ENCODE data around the gene RDH5.
A peak's percentile ranks its signal among the peaks of the same experiment; 100 is the strongest.

RDH5 gene, protein sequence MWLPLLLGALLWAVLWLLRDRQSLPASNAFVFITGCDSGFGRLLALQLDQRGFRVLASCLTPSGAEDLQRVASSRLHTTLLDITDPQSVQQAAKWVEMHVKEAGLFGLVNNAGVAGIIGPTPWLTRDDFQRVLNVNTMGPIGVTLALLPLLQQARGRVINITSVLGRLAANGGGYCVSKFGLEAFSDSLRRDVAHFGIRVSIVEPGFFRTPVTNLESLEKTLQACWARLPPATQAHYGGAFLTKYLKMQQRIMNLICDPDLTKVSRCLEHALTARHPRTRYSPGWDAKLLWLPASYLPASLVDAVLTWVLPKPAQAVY

DNA sequence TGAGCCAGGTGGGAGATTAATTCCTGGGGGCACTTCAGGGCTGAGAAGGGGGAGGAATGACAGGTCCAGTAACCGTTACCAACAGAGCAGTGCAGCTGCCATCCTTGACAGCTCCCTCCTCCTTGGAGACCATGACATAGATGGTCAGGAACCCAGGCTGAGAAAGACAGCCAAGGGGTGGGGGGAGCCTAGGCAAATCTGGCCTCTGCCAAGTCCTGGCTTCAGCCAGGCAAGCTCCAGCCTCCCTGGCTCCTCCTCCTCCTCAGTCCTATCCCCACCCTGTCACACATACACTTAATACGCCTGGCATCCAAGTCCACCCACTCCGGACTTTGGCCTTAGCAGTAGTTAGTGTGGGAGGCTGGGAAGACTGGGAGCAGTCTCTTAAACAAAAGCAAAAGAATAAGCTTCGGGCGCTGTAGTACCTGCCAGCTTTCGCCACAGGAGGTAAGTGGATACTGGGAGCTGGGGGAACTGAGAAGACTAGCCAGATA is at the start of gene RDH5:
RDH5 (plus strand) TSS at position 323 of the 494 bp plus-strand sequence. CDS start 792 bp downstream, outside the sequence.
- DNase-seq, result peak in 2 of 10 donors; percentile 58 to 75
- intact Hi-C loops (cut with DNase I), result loop anchor here (5.0 kb wide), 1 partner anchor 58 kb away; no protein-coding TSS in a partner anchor

DNA sequence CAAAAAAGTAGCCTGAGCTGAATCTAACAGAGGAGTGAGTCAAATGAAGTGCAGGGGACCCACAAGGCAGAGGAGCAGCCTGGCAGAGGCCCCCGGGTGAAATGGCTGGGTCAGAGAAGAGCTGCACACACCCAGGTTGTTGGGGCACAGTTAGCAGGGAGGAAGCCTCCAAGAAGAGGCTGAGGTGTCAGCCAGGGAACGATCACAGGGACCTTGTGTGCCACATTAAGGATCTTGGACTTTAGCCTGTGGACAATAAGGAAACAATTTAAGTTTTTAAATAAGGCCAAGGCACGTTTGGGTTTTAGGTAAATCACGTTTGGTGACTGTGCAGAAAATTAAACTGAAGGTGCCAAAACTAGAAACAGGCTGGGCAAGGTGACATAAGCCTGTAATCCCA is 48.4 kb upstream of the RDH5 start:
- intact Hi-C loops (cut with DNase I), result no loop called here

DNA sequence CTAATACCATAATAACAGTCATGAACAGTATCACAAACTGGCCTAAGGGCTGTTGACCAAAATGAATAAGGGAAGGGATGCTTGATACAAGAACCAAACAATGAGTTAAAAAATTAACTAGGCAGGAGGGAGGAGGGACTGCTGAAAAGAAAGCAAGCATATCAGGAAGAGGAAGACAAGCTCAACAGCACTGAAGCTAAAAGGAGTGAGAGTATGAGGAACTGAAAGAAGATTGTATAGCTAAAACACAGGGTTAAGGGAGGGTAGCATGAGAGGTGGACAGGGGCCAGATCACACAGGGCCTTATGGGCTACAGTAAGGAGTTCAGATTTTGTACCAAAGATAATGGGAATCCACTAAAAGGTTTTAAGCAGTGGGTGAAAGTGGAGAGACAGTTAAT is 46.6 kb upstream of the RDH5 start:
- intact Hi-C loops (cut with DNase I), result no loop called here
- no peak for DNase-seq

More for the DNA sequence above, 48.4 kb upstream of the RDH5 start:
- no peak for DNase-seq

DNA sequence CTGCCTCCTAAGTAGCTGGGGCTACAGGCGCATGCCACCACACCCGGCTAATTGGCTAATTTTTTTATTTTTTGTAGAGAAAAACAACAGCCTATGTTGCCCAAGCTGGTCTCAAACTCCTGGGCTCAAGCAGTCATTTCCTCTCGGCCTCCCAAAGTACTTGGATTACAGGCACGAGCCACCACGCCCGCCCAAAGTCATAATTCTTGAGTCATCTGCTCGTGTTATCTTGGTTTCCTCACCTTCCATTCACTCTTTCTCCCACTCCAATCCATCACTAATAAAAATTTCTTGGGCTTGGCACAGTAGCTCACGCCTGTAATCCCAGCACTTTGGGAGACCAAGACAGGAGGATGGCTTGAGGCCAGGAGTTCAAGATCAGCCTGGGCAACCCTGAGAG is 44.5 kb upstream of the RDH5 start:
- no peak for DNase-seq
- intact Hi-C loops (cut with DNase I), result no loop called here

DNA sequence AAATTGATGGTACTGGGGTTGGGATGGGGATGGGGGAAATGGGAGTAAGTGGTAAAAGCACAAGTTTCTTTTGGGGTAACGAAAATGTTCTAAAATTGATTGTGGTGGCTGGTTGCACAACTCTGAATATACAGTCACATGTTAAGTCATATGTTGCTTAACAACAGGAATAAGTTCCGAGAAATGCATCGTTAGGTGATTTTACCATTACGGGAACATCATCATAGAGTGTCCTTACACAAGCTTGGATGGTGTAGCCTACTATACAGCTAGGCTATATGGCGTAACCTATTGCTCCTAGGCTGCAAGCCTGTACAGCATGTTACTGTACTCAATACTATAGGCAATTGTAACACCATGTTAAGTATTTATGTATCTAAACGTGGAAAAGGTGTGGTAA is 43.5 kb upstream of the RDH5 start:
- intact Hi-C loops (cut with DNase I), result no loop called here
- DNase-seq, result no peak

DNA sequence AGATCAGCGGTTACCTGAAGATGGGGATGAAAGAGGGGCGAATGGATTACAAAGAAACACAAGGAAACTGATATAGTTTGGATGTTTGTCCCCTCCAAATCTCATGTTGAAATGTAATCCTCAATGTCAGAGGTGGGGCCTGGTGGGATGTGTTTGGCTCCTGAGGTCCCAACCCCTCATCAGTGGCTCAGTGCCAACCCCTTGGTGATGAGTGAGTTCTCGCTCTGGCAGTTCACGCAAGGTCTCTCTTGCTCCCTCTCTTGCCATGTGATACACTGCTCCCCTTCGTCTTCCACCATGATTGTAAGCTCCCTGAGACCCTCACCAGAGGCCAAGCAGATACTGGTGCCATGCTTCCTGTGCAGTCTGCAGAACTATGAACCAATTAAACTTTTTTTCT is 40.5 kb upstream of the RDH5 start:
- intact Hi-C loops (cut with DNase I), result no loop called here
- no peak for DNase-seq

DNA sequence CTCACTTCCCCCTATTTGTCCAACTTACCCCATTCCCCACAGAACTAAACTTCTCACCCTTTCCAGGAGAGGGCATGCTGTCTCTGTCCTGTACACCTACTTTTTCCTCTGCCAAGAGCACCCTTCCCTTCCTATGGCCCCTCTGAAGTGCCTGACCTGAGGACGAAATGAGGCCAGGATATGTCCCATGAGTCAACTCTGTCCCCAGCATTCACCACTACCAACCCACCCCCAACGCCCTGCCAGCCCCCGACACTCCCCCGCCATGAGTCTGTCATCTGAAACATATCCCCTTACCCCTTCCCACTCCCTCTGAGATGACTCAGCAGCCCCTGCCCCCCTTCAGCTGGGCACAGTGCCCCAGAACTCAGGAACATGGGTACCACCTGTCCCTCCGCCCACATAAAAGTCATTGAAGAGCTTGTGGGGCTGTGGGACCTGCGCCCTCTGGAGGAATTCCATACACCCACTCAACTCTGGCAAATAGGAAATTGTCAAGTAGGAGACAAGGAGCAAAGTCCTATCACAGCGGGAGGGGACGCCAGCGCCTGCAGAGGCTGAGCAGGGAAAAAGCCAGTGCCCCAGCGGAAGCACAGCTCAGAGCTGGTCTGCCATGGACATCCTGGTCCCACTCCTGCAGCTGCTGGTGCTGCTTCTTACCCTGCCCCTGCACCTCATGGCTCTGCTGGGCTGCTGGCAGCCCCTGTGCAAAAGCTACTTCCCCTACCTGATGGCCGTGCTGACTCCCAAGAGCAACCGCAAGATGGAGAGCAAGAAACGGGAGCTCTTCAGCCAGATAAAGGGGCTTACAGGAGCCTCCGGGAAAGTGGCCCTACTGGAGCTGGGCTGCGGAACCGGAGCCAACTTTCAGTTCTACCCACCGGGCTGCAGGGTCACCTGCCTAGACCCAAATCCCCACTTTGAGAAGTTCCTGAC is 38.8 kb upstream of the RDH5 start:
- peak in 3 of 10 donors; percentile 26 to 87 (median 77) for DNase-seq
- intact Hi-C loops (cut with DNase I), result no loop called here

DNA sequence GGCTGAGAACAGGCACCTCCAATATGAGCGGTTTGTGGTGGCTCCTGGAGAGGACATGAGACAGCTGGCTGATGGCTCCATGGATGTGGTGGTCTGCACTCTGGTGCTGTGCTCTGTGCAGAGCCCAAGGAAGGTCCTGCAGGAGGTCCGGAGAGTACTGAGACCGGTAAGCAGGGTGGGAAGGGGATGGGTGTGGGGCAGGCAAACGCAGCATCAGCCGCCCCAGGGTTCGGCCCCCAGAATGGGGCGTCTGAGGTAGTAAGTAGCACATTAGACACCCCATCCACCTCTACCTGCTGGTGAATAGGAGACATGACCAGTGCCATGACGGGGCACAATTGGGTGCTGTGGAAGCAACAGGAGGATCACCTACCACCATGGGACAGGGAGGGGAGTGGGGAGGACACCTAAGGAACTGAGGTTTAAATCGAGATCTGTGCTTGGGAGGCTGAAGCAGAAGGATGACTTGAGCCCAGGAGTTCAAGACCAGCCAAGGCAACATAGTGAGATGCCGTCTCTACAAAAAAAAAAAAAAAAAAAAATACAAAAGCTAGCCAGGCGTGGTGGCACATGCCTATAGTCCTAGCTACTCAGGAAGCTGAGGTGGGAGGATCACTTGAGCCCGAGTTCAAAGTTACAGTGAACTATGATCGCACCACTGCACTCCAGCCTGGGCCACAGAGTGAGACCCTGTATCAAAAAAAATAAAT is 38.0 kb upstream of the RDH5 start:
- peak in 1 of 10 donors; percentile 75 for DNase-seq
- intact Hi-C loops (cut with DNase I), result no loop called here

DNA sequence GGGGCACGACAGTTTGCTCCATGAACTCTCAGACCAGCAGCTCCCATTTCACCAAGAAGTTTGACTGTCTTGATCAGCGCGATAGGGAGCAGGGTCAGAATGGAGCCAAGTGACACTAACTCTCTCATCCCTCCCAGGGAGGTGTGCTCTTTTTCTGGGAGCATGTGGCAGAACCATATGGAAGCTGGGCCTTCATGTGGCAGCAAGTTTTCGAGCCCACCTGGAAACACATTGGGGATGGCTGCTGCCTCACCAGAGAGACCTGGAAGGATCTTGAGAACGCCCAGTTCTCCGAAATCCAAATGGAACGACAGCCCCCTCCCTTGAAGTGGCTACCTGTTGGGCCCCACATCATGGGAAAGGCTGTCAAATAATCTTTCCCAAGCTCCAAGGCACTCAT is 36.5 kb upstream of the RDH5 start:
- intact Hi-C loops (cut with DNase I), result no loop called here
- DNase-seq, result peak in 1 of 10 donors; percentile 53

DNA sequence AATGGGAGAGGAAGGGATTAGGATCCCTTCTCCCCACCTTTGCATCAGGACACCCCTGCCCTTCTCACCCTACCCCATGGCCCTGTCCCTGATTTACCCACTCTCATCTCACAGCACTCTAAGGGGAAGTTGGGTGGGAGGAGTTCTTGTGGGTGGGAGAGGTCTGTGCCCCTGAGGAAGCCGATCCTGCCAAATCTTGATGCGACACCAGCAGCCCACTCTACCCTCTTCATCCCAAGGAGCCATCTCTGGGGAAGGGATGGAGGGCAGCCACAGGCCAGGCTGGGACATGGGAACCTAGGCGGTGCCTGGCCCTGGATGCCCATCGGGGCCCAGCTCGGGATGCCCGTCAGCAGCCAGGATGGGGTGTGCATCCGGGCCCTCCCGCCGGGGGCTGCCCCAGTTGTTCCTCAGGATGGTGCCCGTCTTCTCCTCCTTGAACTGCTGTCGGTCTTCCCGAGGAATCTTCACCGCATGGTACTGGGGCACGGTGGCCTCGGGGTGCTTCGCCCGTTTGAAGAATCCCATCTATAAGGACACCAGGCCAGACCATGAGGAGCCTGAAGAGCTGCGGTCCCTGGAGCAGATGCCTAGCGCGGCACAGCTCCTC is 35.3 kb upstream of the RDH5 start:
- DNase-seq, result peak in 1 of 10 donors; percentile 62
- intact Hi-C loops (cut with DNase I), result no loop called here

DNA sequence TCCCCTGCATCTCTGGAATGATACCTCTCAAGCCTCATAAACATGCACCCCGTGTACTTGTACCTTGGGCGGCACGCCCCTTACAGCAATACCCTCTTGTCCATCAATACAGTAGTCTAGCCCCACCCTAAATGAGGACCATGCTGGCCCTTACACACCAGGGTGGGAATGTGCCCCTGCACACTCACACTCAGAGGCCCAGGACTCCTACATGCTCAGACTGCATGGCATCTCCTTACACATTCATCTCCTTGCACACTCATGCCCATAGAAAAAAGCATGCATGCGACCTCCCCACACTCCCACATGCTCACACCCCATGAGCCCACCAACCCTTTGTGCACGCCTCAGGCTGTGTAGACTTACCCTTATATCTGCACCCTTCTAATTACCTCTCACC is 34.5 kb upstream of the RDH5 start:
- DNase-seq, result peak in 1 of 10 donors; percentile 19
- intact Hi-C loops (cut with DNase I), result no loop called here

DNA sequence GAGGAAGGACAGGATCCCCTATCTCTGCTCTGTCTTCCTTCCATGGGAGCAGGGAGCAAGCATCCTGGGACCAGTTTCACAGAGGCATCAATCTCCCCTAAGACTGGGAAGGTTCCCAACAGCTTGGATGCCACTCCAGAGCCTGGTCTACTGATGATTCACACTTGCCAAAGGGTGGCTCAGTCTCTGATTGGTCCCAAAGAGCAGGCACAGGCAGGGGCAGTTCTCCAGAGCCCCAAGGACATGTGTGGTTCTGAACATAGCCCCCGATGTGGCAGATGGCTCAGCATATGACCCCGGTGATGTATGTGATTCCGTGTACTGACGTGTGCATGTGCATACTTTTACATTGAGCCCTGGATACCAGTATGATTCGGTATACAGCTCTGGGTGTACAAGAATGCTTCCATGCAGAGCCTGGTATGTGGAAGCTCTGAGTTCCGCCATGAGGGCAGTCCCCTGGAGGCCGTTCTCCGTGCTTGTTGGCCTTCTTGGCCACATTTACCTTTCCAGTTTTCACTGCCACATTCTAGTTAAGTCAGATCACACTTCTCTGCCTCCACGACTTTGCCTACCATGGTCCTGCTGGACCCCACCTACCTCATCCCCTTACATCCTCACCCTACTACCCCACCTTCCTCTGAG is 33.7 kb upstream of the RDH5 start:
- peak in 1 of 10 donors; percentile 50 for DNase-seq
- intact Hi-C loops (cut with DNase I), result no loop called here

DNA sequence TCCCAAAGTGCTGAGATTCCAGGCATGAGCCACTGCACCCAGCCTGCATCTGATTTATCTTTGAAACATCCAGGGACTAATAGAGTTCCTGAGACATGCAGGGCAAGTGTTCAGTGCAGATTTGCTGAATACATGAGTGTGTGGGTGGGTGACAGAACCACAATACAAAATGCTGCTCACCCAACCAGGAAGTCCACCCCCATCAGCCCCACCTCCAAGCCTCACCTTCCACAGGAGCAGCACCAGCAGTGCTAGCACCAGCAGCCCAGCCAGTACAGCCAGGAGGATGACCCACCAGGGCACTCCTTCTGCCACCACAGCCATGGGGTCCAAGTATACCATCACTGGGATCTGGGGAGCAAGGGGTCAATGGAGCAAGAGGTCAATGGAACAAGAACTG is 32.4 kb upstream of the RDH5 start:
- intact Hi-C loops (cut with DNase I), result no loop called here
- DNase-seq, result no peak

DNA sequence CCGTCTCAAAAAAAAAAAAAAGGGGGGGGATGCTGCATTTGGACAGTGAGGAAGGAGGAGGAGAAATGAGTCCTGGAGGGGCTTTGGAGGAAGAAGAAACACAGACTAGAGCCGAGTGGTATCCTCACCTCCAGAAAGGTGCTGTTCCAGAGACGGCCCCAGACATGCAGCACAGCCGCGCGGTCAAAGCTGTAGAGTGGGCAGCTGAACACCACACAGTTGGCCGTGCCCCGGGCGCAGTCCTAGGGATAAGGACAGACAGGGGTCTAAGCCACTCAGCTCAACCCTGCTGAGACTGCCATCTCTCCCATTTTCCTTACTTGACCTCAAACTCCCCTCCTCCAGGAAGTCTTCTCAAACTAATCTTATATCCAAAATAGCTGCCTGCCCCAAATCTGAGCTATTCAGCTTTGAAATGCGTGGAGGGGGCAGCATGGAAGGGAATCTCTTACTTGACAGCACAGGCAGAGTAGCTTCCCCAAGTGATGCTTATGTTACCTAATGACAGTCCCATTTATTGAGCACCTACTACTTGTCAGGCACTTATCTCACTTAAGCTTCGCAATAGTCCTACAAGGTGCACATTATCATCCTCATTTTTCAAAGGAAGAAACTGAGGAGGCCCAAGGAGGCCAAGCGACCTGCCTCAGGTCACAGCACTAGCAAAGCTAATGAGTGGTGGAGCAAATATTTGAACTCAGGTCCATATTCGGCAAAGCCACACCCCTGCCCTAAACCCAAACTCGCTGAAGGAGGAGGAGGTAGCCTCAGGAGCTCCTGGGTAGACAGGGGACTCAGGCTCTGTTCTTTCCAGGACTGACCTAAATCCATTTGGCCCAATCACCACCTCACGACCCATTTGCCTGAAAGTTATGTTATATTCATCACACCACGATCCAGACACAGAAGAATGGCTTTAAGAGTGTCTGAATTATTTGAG is 31.2 kb upstream of the RDH5 start:
- DNase-seq, result peak in 1 of 10 donors; percentile 14
- intact Hi-C loops (cut with DNase I), result no loop called here

DNA sequence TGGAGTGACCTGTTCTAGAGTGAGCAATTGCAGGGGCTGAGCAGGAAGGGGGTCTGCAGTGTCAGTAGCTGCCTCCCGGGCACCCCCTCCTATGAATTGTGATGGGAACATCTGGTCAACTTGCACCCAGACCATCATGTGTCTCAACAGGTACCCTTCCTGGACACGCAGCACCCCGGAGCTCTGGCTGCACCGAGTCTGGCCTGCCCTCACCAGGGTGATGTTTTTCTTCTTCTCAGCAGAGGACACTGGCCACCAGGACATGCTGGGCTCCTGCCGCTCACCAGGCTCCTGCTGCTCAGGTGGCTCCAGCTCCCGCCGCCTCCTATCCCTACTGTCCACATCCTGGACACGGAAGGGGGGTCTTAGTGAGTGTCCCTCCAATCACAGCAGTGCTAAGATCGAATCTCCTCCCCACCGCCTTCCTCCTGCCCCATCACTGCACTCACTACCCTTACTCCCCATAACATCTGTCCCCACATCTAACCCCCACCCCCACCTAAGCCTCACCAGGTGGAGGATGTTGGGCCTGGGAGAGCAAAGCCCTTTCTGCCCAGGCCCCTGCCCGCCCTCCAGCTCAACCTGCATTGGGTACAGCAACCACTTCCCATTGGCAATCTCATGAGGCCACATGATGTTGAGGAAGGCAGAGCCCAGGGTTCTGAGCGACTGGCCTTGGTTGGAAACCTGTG is 27.4 kb upstream of the RDH5 start:
- DNase-seq, result no peak
- intact Hi-C loops (cut with DNase I), result no loop called here

DNA sequence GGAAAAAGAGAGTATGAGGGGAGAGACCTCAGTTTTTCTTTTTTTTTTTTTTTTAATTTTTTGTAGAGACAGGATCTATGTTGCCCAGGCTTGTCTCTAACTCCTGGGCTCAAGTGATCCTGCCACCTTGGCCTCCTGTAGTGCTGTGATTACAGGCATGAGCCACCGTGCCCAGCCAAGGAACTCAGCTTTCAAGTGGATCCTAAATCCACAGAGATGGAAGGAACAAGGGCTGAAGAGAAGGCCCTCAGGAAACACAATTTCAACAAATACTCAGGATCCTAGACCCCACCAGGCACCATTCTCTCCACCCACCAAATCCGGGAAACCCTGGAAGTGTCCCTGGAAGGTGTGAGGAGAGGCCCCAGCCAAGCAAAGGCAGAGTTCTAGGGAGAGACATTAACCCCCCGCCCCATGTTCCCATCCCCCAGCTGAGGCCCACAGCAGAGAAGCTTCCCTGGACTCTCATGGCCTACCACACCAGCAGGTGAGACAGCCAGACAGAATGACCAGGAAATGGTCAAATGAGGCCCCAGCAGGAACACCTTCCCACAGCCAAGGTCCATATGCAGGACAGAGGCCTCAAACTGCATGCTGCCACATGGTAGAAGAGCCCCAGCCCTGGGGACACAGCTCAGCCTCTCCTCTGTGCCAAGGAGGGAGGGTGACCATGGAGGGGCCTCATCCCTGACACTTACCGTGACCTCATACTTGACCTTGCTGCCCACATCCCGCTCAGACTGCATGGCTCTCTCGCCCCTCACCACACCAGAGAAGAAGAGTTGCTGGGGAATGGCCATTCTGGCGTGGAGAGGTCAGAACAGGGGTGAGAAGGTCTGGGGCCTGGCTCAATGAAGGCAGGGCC is 26.6 kb upstream of the RDH5 start:
- intact Hi-C loops (cut with DNase I), result no loop called here
- DNase-seq, result no peak

DNA sequence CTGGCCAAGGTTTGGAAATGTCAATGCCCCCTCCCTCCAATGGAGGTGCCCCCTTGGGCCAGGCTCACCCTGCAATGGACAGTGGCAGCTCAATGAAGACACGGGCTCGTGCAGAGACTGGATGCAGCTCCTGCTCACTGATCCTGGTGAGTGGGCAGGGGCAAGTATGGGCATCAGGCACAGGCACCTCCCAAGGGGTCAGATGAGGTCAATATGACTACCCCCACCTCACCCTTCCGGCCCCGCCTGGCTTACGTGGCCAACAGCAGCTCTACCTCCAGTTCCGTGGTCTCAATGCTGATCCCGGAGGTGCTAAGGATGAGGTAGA is 26.0 kb upstream of the RDH5 start:
- intact Hi-C loops (cut with DNase I), result no loop called here
- DNase-seq, result no peak
